Loucy (cell line): ENCODE measurements around the gene TNFRSF13B.

ENCODE experiments used
- H2AFZ ChIP-seq: fragments of 200-600 bp; sonication (generic); 2 replicates; pipeline ENCODE4 v1.6.0; 2016; ENCODE audit warnings: antibody characterized with exemption, mild to moderate bottlenecking, low read length, moderate library complexity
- H3F3A ChIP-seq: fragments of 200-600 bp; 2 replicates; pipeline ENCODE4 v1.6.0; 2016; ENCODE audit warnings: antibody characterized with exemption, low read depth, mild to moderate bottlenecking
- H3K27me3 ChIP-seq: fragments of 200-600 bp; sonication (generic); 2 replicates; pipeline ENCODE4 v1.6.1; 2014; ENCODE audit warnings: low read length, mild to moderate bottlenecking; ENCODE audit not compliant: insufficient read depth, poor library complexity, severe bottlenecking
- H3K36me3 ChIP-seq: fragments of 200-600 bp; sonication (generic); 2 replicates; pipeline ENCODE4 v1.6.1; 2016; ENCODE audit warnings: low read length; ENCODE audit not compliant: insufficient read depth
- H3K4me1 ChIP-seq: fragments of 200-600 bp; sonication (generic); 2 replicates; pipeline ENCODE4 v1.5.1; 2014; ENCODE audit warnings: low read length, mild to moderate bottlenecking; ENCODE audit not compliant: insufficient read depth, poor library complexity, severe bottlenecking
- H3K4me2 ChIP-seq: fragments of 200-600 bp; sonication (generic); 2 replicates; pipeline ENCODE4 v1.6.0; 2014; ENCODE audit warnings: antibody characterized with exemption, low read length, low read depth, mild to moderate bottlenecking; ENCODE audit not compliant: poor library complexity, severe bottlenecking
- H3K4me3 ChIP-seq: fragments of 200-600 bp; sonication (generic); 2 replicates; pipeline ENCODE4 v1.5.1; 2014; ENCODE audit warnings: low read length, mild to moderate bottlenecking, mixed read lengths; ENCODE audit not compliant: poor library complexity, severe bottlenecking
- H3K79me2 ChIP-seq: fragments of 200-600 bp; sonication (generic); 2 replicates; pipeline ENCODE4 v1.6.1; 2014; ENCODE audit warnings: low read length; ENCODE audit not compliant: insufficient read depth
- H3K9ac ChIP-seq: fragments of 200-600 bp; sonication (generic); 2 replicates; pipeline ENCODE4 v1.6.0; 2014; ENCODE audit warnings: mild to moderate bottlenecking, low read depth, low read length, moderate library complexity; ENCODE audit not compliant: poor library complexity, severe bottlenecking
- H3K9me2 ChIP-seq: fragments of 200-600 bp; sonication (generic); replicated peaks from 2 replicates; pipeline ENCODE4 v1.6.1; 2016; ENCODE audit warnings: low read depth, low read length, mixed read lengths
- H3K9me3 ChIP-seq: fragments of 200-600 bp; sonication (generic); 2 replicates; pipeline ENCODE4 v1.6.1; 2014; ENCODE audit warnings: mild to moderate bottlenecking, antibody characterized with exemption, low read length, low read depth; ENCODE audit not compliant: insufficient read depth
- H4K20me1 ChIP-seq: fragments of 200-600 bp; sonication (generic); 2 replicates; pipeline ENCODE4 v1.6.0; 2014; ENCODE audit warnings: antibody characterized with exemption, low read length, mild to moderate bottlenecking; ENCODE audit not compliant: insufficient read depth, poor library complexity, severe bottlenecking
- CTCF ChIP-seq: fragments of 200-600 bp; sonication (generic); conservative IDR thresholded peaks from 2 replicates; pipeline ENCODE4 v1.5.1; 2014; ENCODE audit warnings: mild to moderate bottlenecking, antibody characterized with exemption, low read length
- EZH2phosphoT487 ChIP-seq: fragments of 200-600 bp; IDR thresholded peaks from 2 replicates; pipeline ENCODE4 v1.6.1; 2018; ENCODE audit warnings: antibody characterized with exemption, mild to moderate bottlenecking, moderate library complexity, borderline replicate concordance

Gene TNFRSF13B

GRCh38 chr17:16935786-16936185 lies 36.1 kb downstream of the TNFRSF13B start:
- Histone ChIP-seq H3K9ac (no peak overlapping the region), H3K9me2 (no peaks in the 10 kb centered on the region), H3K4me1 (peaks cover 11% of the 10 kb centered on the region), H2AFZ (no peak overlapping the region), H3K9me3 (no peaks in the 10 kb centered on the region), H3F3A (no peaks in the 10 kb centered on the region), H4K20me1 (no peaks in the 10 kb centered on the region), H3K27me3 (no peaks in the 10 kb centered on the region), H3K4me2 (no peak overlapping the region), H3K79me2 (no peaks in the 10 kb centered on the region), H3K36me3 (no peaks in the 10 kb centered on the region), H3K4me3 (no peak overlapping the region)
- TF ChIP-seq CTCF = no peak

GRCh38 chr17:16935241-16935663 lies 36.7 kb downstream of the TNFRSF13B start:
- H3K36me3 ChIP-seq = no peaks in the 10 kb centered on the region
- H3K9ac ChIP-seq = no peak overlapping the region
- no peaks in the 10 kb centered on the region for H3K79me2 ChIP-seq
- H3K9me2 ChIP-seq = no peaks in the 10 kb centered on the region
- H3K27me3 ChIP-seq = no peaks in the 10 kb centered on the region
- H3F3A ChIP-seq = no peaks in the 10 kb centered on the region
- H3K4me3 ChIP-seq = no peak overlapping the region
- H4K20me1 ChIP-seq = no peaks in the 10 kb centered on the region
- no peak overlapping the region for H3K4me2 ChIP-seq
- no peaks in the 10 kb centered on the region for H3K9me3 ChIP-seq
- H2AFZ ChIP-seq = no peak overlapping the region
- TF ChIP-seq EZH2phosphoT487 = no peak
- no peak for TF ChIP-seq CTCF
- peaks cover 11% of the 10 kb centered on the region for H3K4me1 ChIP-seq

- TF ChIP-seq EZH2phosphoT487 (no peak), CTCF (no peak)
Measured at GRCh38 chr17:16934836-16935235, 37.1 kb downstream of the TNFRSF13B start.

More at GRCh38 chr17:16934836-16935235, 37.1 kb downstream of the TNFRSF13B start:
- Histone ChIP-seq H2AFZ (no peak overlapping the region), H3K79me2 (no peaks in the 10 kb centered on the region), H3K9me3 (no peaks in the 10 kb centered on the region), H3K4me1 (peaks cover 11% of the 10 kb centered on the region), H3K9me2 (no peaks in the 10 kb centered on the region), H3K4me2 (no peak overlapping the region), H3K27me3 (no peaks in the 10 kb centered on the region), H3K4me3 (no peak overlapping the region), H3F3A (no peaks in the 10 kb centered on the region), H3K9ac (no peak overlapping the region), H3K36me3 (no peaks in the 10 kb centered on the region), H4K20me1 (no peaks in the 10 kb centered on the region)
